ENCODE measurements around the gene TMEM223.
"Not testable (repeated sequence)": the region's sequence is repeated elsewhere in the genome, so short reads cannot be mapped to it uniquely, and the experiment has no call there.

The TMEM223 gene

DNA sequence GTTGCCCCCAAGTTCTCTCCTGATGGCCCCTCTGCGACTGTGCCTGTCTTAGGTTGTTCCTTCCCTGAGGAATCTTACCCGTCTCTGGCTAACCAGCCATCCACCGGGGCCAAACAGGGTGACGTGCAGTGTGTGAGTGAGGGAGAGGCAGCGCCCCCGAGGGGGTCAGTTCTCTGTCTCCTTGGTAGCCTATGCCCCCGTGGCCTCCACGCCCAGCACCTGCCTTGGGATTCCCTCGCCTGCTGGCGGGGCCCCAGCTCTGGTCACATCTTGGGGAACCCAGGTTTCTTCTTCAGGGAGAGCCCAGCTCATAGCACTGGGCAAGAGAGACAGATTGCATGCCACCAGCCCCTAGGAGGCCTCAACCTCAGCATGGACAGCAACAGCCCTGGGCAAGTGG is 7.7 kb upstream of the TMEM223 start:
- no peak for DNase-seq

DNA sequence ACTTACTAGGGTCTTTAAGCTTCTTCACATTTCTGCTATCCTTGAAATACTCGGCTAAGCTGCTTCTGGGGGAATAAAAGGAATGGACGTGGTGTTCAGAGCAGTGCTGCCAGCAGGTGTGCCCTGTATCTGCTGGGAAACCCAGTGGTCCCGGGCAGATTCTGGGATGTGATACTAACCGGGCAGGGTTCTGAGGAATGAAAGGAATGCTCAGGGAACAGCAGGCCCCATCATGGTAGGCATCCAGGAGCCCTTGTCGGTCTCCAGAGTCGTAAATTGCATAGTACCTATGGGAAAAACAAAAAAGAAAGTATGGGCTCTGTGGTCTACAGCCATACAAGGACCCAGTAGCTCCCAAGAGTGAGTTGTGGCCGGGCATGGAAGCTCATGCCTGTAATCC is 4.5 kb upstream of the TMEM223 start:
- DNase-seq = no peak

DNA sequence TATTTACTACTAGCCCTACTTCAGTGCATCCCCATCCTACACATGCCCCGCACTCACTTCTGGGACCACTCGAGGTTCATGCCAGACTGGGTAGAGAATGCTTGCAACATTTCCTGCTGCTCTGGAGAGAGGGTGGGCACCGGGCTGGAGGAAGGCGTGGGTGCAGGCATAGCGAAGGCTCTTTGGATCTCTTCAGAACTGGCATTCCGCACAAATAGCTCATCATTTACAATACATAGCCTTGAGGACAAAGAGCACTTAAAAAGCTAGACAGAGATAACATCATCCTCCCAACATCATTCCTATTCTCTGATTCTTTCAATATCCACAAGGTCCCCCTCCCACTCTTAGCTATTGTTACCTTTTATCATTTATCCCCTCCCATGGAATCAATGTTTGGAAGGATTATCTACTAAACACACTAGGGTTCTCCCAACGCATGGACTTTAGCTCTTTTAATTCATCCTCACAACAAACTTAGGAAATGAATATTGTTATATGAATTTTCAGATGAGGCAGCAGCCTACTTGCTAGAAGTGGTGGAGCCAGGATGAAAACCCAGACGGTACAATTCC is 2.5 kb upstream of the TMEM223 start:
- no peak for DNase-seq

DNA sequence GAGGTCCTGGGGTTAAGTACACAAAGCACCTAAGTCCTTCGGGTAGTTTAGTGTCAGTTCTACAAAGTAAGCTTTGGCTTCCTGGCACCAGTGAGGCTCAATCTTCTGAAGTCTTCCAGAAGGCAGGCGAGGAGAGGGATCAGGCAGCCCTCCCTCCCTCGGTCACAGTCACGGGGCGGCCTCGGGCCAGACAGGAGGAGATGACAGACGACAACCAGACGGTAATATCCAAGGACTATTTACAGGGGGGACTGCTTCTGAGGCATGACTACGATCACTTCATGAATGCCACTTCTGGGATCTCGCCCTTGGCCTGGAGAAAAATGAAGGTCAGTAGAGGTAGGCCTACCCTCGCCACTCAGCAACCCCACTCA is 383 bp upstream of the TMEM223 start:
- DNase-seq = no peak

DNA sequence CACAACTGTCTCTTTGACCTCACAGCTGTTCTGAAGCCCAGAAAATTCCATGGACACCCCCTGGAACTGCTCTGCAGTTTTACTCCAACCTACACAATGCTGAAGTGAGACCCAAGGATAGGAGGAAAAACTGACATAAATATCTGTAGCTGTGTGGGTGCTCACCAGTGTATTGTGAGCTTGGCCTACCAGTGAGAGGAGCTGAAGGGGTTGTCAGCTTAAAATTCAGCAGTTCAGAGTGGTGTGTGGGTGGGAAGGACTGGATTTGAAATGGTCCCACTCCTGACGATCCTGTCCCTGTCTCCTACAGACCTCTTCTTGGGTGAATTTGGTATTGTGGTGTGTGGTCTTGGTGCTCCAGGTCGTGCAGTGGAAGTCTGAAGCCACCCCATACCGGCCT is 2.2 kb downstream of the TMEM223 start:
- no peak for DNase-seq

DNA sequence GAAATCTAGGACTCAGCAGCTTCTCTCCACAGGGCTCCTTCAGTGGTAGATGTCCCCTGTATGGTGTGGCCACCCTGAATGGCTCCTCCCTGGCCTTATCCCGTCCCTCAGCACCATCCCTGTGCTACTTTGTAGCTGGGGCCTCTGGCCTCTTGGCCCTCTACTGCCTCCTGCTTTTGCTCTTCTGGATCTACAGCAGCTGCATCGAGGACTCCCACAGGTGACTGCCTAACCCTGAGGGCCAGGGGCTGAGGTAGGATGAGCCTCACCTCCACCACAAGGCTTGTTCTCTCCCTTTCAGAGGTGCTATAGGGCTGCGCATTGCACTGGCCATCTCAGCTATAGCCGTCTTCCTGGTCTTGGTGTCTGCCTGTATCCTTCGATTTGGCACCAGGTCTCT is 2.8 kb downstream of the TMEM223 start:
- no peak for DNase-seq

DNA sequence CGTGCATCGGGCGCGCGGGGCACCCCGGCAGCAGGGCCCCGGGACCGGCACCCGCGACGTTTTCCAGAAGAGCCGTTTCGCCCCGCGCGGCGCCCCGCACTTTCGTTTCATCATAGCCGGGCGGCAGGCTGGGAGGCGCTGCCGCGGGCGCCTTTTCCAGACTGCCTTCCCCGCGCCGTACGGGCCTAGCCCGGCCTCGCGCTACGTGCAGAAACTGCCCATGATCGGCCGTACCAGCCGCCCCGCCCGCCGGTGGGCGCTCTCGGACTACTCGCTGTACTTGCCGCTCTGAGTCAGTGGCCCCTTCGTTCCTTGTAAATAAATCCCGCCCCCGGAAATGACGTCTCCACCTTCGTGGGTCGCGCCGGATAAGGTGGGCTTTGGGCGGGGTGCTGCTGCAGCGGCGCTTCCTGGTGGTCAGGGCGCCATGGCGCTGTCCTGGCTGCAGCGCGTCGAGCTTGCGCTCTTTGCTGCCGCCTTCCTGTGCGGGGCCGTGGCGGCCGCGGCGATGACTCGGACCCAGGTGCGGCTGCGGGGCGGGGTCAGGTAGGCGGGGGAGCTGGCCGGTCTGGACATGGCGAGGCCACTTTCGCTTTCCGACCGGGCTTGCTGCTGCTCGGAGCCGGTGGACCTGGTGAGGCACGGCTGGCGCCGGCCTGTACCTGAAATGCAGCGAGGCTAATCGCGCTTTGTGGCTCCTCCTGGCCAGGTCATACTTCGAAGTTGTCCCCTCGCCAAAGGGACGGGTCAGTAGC is 4.6 kb downstream of the TMEM223 start, which contains the start of gene TMEM179B:
Gene TMEM179B (plus strand): TSS at position 398 of the 755 bp plus-strand sequence. CDS start 30 bp downstream, at position 428.
- peak; percentile 90 for DNase-seq

DNA sequence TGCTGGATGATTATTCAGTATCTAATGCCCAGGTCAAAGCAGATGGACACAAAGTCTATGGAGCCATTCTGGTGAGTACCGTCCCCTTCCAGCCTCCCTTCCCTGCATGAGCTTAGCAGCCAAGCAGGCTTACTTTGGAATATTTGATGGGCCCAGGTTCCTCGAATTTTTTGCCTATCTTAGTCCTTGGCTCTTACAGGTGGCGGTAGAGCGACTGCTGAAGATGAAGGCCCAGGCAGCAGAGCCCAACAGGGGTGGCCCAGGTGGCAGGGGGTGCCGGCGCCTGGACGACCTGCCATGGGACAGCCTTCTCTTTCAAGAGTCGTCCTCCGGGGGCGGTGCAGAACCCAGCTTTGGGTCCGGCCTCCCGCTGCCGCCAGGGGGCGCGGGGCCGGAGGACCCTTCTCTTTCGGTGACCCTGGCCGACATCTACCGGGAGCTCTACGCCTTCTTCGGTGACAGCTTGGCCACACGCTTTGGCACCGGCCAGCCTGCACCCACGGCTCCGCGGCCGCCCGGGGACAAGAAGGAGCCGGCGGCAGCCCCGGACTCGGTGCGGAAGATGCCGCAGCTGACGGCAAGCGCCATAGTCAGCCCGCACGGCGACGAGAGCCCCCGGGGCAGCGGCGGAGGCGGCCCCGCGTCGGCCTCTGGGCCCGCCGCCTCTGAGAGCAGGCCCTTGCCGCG is 5.3 kb downstream of the TMEM223 start:
- DNase-seq = peak; percentile 25

DNA sequence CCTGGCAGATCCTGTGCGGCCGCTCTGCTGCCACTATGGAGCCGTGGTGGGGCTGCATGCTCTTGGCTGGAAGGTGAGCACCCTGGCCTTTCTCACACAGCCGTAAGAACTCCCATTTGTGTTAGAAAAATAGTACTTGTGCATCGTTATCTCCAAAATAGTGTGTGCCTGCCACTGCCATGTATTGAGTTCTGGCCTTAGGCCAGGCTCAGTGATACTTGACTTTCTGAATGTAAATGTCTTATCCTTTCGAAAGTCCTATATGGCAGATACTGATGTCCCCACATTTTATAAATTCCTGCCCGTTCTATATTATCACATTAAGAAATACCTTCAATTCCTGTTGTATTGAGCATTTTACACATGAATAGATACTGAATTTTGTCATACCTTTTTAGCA is 9.1 kb downstream of the TMEM223 start:
- no peak for DNase-seq

DNA sequence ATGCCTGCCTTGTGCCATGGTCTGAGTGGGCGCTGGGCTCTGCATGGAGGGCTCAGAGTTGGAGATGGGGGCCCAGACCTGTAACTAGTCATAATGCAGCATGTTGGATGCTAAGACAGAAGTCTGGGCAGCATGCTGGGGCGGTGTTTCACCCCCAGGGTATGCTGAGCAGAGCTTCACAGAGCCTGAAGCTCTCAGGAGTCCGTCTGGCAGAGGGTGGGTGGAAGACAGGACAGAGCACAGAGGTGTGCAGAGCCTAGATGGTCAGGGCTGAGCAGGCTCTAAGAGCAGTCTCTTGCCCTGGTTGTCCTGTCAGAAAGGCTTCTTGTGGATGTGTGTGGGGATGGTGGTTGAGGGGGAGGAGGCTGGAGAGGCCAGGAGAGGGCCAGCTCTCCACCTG is 13.4 kb downstream of the TMEM223 start:
- DNase-seq = no peak

DNA sequence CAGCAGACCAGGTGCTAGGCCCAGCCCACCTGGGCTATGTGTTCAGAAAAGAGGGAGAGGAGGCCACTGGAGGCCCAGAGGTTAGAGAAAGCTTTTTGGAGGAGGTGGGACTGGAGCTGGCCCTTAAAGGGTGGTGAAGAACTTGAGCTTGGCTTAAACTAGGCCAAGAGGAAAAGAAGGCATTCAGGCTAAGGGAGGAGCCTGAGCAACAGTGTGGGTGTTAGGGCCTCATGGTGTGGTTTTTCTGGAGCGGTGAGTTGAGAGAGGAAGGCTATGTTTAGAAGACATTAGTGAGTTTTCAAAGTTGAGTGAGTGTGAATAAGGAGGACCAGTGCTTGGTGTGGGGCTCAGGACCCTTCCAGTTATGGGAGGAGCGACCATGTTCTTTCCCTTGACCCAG is 14.4 kb downstream of the TMEM223 start:
- no peak for DNase-seq

DNA sequence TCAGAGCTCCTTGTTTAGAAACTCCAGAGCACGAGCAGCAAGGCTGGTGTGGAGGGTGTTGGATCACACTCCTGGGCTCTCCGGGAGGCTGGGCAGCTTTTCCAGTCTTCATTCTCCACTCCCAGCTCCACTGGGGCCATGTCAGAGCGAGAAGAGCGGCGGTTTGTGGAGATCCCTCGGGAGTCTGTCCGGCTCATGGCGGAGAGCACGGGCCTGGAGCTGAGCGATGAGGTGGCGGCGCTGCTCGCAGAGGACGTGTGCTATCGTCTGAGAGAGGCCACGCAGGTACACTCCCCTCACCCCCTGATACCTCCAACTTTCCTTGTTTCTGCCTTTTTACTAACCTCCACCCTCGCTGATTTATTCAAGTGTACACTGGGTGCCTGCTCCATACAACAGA is 16.2 kb downstream of the TMEM223 start:
- DNase-seq = no peak

DNA sequence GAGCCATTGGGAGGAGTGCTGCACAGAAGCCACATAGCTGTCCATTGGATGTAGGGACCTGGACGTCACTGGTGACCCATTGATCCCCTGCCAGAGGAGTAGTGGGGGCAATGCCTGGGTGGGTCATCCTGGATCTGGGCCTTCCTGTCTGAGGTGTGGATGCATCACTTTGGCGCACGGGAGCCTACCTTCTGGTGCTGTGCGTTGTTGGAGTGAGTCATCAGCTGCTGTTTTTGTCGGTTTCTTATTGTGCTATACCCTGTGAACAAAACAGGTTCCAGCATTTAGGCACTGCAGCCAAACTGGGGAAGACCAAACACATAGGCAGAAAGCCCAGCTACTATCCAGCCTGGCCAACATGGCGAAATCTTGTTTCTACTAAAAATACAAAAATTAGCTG is 17.4 kb downstream of the TMEM223 start:
- no peak for DNase-seq

DNA sequence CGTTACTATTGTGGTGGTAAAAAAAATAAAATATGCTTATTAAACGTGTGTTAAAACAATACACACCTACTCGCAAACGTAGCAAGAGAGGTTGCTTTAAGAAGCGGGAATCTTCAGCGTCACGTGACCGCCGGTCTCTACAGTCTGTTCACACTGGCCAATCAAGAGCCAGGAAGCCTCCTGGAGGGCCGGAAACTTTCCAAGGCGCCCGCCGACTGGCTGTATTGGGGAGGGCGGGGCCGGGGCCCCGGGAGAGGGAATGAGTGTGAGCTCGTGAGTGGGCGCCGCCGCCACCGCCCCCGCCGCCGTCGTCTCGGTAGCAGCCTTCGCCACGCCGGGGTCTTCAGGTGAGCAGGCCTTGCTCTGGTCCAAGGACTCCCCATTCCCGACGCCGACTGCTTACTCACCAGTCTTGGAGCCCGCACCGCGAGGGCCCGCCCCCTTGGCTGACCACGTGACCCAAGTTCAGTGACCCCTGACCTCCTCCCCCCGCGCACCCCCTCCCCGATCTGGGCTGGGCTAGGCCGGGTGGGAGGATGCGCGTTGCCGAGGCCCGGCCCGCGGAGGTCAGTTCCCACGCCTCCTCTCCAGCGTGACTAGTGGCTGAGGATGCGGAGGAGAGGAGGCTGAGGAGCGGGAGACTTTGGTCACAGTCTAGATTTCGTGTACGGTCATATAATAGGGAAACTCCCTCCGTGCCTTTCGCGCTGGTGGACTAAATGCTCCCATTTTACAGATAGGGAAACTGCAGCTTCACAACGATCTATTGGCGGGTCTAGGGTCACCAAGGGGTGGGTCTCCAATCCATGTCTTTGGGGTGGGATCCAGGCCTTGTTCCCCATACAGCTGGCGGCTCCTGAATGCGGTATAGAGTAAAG is 20.4 kb downstream of the TMEM223 start, which contains the start of gene TAF6L:
Gene TAF6L (plus strand): TSS at position 253 of the 878 bp plus-strand sequence. CDS start 4,388 bp downstream, outside the sequence.
- DNase-seq = peak; percentile 92

DNA sequence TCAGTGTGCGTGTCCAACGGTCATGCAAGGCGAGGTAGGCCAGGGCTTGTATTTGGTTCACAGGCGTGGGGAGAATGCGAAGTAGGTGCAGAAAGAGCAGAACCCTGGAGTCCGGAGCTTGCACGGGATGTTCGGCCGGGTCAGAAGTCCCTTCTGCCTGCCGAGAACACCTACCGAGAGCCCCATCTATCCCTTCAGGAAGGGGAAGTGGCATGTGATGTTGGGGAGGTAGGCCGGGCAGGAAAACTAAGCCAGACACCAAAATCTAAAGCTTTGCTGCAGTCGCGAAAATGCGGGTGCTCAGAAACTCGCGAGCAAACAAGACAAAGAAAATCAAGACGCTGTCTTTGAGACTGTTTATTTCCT is 21.0 kb downstream of the TMEM223 start:
- no peak for DNase-seq

DNA sequence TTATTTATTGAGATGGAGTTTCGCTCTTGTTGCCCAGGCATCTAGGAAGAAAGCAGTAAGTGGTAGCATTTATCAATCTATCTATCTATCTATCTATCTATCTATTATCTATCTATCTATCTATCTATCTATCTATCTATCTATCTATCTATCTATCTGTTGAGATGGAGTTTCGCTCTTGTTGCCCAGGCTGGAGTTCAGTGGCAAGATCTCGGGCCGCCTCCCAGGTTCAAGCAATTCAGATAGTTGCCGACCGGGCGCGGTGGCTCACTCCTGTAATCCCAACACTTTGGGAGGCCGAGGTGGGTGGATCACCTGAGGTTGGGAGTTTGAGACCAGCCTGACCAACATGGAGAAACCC is 31.0 kb downstream of the TMEM223 start:
- DNase-seq = not testable (repeated sequence)

DNA sequence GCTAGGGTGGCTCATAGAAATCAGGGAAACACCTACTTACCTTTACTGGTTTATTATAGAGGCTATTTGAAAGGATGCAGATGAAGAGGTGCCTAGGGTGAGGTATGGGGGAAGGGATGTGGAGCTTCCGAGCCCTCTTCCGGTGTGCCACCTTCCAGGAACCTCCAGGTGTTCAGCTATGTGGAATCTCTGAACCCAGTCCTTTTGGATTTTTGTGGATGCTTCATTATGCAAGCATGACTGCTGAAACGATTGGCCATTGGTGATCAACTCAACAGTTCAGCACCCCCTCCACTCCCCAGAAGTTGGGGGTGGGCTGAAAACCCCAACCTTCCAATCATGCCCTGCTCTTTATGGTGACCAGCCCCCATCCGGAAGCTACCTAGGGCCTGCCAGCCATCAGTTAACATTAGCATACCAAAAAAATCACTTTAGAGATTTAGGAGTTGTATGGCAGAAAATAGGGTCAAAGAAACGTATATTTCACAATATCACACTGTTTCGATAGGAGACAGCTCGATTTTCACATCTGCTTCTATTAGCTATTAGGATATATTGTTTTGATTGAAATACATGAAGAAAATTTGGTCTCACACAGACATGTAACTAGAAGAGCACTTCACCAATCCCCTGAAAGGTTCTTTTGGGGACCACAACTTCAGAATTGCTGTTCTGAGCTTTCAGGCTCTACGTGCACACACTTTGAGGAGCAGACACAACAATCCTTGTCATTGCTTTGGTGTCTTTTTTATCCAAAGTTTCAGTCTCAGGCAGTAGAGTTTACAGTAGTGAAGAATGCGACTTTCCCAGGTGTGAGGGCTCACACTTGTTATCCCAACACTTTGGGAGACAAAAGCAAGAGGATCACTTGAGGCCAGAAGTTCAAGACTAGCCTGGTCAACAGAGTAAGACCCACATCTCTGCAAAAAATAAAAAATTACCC is 33.7 kb downstream of the TMEM223 start:
- no peak for DNase-seq

DNA sequence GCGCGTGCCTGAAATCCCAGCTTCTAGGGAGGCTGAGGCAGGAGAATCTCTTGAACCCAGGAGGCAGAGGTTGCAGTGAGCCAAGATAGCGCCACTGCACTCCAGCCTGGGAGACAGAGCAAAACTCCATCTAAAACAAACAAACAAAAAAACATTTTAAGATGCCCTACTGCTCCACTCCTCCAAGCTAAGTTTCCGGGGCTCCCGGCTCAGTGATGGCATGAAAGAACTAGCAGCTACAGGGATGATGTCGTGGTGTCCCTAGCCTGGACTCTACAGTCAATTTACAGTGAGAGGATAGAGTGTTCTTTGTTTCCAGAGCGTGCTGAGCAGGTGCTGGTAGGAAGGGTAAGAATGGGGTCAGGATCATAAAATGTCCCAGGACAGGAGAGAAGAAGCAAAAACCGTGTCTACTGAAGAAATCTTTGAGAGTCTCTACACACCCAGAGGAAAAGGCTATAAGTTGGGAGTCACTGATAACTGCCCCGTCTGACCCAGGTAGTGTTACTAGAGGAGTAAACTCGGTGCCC is 36.7 kb downstream of the TMEM223 start:
- DNase-seq = no peak

DNA sequence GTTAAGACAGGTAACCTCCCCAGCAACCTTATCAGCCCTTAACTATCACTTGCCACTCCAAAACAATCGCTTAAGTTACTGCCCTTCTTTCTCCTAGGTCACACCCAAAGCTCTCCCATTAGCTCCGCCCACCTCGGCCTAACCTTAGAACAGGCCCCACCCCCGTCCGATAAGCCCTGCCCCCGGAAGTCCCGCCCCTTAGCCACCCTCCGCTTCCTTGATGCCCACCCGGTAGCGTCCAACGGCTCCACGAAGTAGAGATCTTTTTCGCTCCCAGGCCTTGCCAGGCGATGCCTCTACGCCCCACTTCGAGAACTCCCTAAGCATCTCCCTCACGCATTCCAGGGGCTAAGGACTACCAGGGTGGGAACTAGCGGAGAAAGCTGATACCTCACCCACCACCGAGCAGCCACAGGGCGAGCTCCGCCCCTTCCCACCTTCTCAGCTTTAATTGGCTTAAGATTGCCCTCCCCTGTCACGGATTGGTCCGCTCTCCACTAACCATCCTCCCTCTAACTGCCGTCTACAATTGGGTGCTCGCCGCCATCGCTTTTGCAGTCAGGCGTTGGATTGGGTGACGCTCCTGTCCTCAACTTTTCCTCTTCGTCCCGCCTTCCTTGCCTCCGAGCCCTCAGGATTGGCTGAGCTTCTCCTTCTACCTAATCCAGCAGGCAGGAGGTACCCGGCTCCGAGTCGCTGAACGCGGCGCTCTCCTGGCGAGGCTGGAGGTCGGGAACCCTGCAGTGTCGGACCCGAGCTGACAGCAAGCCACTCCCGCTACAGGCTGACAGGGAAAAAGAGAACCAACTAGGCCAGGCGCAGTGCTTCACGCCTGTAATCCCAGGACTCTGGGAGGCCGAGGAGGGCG is 37.8 kb downstream of the TMEM223 start, which contains the start of gene ZBTB3:
Gene ZBTB3 (minus strand): TSS at position 425 of the 868 bp plus-strand sequence. CDS start 496 bp downstream, outside the sequence.
- DNase-seq = peak; percentile 99

DNA sequence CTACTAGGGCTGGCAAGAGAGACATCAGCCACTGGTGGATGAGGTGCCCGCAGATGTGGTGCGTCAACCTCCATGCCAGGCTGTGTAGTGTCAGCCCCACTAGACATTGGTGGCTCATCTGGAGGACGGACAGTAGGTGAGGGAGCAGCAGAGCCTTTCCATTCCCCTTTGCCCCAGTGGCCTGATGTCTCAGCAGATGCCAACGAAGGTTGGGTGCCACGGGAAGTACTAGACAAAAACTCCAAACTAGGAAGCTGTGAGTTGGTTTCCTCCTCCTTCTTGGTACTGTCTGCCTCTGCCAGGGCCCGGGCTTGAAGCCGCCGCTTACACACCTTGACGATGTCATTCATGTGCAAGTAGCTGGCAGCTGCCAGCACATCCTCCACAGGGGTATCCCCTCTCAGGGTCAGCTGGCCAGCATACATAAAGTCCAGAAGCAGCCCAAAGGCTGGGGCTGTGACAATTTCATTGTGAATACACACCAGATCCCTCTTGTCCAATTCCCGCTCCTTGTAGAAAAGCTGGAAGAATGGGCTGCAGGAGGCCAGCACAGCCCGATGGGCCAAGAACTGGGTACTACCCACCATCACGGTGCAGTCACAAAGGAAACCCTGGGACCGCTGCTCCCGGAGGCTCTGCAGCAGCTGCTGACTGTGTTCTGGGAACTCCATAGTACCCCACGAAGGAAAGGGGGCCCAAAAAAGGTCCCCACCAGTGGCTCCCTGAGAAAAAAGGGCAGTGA is 38.6 kb downstream of the TMEM223 start:
- no peak for DNase-seq

Data from NCI-H1436 treated with DMSO at 0.1 percent for 48 hours (cell line).